IPS-11a (cell line): ENCODE data around the gene PFKFB4.
"Not testable (repeated sequence)": the region's sequence is repeated elsewhere in the genome, so short reads cannot be mapped to it uniquely, and the experiment has no call there.

Experiments used
- H3K4me3 ChIP-seq: one replicate; pipeline ENCODE4 v1.5.1; 2013; ENCODE audit warnings: low read depth, low read length, control low read depth

The PFKFB4 gene

DNA sequence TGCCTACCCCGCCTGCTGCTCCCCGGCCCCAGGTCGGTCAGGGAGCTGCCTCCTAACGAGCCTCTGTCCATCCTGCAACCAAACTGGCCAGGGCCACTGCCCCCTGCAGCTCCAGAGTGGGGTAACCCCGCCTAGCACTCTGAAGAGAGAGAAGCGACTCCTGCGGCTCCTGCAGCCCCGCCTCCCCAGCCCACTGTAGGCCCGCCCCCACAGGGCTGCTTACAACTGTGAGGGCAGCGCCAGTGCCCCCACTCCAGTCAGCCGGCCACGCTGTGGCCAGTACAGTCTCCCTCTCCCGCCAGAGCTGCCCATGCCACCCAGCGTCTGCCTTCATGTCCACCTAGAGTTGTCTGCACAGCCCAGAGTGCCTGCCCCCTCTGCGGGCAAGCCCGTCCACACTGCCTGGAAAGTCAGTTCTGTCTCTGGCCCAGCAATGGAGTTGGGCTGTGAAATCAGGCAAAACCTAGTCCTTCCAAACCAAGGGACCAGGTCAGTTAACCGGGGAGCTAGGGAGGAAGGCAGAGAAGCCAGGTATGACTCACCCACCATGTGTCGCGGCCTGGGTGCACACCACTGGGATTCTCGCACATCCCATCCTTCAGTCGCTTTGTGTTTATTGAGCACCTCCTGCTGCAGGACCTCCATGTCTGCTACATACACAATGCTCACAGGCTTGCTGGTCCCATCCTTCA lies 4.6 kb upstream of the PFKFB4 start:
- H3K4me3 ChIP-seq, result no peak overlapping the region

DNA sequence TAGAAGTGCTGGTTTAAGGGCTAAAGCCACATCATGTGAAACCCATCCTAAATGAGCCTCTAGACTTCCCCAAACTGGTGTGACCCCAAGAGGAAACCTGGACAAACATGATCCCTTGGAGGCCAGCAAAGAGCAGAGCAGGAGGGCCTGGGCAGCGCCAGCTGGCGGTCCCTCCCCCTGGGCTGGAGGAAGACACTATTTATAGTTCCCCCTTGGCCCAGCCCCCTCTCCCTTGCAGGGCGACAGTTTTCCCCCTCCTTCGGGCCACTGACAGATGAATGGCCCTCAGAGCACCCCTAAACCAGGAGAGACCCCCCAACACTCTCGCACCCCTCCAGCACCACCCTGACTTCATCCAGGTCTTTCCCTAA lies 4.0 kb upstream of the PFKFB4 start:
- H3K4me3 ChIP-seq, result no peak overlapping the region

DNA sequence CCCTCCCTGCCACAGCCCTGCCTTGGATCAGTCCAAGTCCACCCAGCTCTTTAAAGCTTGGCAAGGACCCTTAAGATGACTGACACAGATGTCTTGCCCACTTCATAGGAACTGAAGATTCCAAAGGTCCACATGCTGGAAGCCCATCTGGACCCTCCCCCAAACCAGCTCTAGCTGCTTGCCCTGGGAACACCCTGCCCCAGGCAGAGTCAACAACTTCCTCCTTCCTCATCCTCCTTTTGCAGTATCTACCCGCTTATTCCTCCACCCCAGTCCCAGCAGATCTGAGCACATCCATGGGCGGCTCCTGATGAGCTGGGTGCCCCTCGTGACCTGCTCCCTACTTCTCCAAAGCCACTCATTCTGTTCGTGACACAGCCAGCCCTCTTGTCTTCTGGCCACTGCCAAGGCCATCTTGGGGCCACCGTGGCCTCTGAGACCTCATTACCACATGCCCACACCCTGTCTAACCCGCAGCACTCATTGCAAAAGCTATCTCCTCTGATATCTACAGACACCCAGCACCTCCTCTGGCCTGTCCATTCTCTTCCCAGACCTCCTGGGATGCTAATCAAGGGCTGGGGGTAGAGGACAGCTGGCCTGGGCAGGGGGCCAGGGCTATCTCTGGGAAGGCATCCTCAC lies 2.0 kb upstream of the PFKFB4 start:
- no peak overlapping the region for H3K4me3 ChIP-seq

DNA sequence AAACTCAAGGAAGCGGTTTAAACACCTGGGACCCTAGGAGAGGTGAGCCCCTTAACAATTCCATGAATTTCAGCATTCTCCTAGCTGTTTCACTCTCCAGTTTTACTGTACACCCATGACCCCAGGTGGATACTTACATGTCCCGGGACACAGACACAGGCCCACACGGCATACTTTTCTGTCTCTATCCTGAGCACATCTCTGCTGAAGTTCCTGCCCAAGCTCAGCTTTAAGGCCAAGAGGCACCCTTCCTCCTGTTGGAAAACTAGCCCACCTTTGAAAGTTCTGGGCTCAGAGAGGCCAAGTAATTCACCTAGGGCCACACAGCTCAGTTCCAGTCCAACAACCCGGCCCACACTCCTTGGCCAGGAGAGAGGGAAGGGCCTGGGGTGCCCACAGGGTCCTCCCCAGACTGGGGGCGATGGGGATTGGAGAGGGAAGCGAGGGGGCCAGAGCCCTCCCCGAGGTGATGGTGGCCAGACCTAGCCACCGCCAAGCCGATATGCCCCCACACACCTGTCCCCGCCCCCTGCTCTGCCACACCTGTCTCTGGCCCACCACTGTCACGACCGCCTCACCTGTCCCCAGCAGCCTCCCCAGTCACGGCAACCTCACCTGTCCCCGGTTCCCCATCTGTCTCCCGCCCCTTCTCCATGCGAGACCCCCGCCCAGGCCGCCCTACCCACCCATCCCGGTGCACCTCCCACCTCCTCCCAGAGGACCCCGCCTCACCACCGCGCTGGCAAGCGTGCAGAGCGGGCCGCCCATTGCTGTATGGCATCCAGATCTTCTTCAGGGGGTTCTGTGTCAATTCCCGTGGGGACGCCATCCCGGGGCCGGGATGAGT lies 431 bp downstream of the PFKFB4 start:
- H3K4me3 ChIP-seq, result peak overlapping the region; percentile 61

DNA sequence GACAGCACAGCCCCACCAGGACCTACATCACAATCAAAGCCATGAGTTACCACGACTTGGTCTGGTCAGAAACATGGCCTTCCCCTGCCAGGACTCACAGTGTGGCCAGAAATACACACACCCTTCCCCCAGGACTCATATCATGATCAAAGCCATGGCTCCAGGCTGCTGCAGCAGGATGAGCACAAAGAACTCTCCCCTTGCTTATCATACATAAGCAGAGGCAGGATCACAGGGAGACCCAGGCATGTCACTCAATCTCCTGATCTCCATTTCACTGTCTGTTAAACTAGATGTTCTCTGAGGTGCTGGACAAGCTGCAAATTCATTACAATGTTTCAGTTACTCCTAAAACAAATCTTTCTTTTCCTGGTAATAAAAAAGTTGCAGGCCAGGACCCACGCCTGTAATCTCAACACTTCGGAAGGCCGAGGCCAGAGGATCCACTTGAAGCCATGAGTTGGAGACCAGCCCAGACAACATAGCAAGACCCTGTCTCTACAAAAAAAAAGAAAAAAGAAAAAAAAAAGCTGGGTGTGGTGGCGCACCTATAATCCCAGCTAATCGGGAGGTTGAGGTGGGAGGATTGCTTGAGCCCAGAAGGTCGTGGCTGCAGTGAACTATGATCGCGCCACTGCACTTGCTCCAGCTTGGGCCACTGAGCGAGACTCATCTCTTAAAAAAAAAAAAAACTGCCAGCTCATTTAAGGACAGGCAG lies 1.2 kb downstream of the PFKFB4 start:
- no peak overlapping the region for H3K4me3 ChIP-seq

DNA sequence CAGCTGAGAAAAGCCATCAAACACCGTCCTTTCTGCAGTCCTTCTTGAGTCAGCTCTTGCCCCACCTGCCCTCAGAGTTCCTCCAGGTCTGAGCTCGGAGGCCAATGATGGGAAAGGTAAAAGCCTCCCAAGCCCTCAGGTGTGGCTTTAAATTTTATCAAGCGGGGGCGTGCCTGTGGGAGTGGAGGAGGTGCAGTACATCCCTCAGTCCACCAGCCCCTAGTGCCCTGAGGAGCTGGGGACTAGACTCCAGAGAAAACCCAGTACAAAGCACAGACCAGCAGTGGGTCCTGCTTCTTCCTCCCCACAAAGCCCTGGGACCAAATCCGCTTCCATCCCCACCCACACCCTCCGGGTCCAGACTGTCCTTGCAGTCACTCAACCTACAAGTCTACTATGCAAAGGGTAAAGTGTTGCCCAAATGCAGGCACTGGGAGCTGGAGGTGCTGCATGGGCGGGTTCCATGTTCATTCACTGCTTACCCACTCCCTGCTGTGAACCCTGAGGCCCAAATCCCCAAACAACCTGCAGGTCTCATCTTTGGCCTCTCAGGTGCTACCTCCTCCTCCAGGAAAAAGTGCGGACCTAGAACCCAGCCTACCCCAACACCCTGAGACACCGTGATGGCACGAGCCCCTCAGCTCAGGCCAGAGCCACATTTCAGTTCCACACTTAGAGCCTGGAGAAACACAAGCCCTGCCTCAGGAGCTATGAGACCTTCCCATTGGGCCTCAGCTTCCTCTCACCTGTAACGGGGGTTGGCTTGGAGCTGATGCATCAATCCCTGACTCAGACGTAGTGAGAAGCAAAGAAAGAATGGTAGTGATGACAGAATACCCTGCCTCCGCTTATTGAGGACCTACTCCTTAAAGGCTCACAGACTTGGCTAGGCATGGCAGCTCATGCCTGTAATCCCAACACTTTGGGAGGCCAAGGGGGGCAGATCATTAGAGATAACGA lies 2.4 kb downstream of the PFKFB4 start:
- H3K4me3 ChIP-seq, result no peak overlapping the region

DNA sequence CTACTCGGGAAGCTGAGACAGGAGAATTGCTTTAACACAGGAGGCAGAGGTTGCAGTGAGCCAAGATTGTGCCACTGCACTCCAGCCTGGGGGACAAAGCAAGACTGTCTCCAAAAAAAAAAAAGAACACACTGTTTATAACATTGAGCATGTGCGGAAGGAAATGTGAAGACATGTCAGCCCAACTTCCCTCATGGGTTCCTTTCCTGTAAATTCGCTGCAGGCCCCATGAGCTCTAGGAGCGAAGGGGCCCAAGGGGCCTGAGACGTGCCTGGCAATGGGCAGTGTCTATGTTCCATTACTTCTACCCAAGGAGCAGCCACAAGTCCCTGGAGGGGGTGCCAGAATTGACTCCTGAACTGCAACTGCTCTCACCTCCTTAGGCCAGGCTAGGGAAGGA lies 3.2 kb downstream of the PFKFB4 start:
- no peak overlapping the region for H3K4me3 ChIP-seq

DNA sequence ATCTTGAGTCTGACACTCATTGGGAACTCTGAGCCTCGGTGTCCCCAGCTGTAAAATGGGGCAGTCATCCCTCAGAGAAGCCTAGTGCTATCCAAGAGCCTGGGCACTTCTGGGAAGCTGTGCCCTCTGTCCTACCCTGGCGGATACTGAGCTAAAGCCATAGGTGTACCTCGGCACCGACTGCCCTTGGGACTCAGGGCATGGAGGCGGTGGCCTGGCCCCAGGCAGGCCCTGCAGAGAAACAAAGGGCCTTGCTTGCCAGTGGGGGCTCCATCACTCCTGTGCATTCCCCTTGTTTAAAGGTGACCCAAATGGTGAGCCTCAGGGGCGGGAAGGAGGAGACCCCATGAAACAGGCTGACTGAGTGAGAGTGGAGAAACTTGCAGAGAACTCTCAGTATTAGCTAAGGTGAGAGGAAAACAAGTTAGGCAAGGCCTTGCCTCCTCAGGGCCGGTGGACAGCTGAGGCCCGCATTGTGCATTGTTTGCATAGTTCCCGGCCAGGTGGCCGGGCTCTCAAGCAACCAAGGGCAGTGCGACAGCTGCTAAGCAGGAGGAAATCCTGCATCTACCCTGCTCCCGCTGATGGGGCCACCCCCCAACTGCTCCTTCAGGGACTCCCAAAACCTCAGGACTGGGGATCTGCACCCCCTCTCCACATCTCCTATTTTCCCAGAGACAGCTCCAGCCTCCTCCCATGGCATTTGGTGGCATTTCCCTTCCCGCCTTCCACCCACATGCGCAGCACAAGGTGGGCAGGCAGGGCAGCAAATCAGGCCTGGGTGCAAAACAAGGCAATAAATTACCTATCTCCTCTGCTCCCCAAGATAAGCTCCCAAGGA lies 4.3 kb downstream of the PFKFB4 start:
- no peak overlapping the region for H3K4me3 ChIP-seq

DNA sequence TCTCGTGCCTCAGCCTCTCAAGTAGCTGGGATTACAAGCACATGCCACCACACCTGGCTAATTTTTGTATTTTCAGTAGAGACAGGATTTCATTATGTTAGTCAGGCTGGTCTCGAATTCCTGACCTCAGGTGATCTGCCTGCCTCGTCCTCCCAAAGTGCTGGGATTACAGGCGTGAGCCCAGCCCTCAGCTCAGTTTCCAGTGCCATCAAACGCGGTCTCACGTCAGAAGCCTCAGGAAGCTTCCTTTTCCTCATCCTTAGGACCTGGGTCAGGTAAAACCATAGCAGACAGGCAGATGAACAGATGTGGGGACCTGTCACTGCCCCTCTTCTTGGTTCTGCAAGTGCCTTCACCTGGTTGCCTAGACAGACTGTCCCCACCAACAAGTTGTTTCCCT lies 5.0 kb downstream of the PFKFB4 start:
- not testable (repeated sequence) for H3K4me3 ChIP-seq

DNA sequence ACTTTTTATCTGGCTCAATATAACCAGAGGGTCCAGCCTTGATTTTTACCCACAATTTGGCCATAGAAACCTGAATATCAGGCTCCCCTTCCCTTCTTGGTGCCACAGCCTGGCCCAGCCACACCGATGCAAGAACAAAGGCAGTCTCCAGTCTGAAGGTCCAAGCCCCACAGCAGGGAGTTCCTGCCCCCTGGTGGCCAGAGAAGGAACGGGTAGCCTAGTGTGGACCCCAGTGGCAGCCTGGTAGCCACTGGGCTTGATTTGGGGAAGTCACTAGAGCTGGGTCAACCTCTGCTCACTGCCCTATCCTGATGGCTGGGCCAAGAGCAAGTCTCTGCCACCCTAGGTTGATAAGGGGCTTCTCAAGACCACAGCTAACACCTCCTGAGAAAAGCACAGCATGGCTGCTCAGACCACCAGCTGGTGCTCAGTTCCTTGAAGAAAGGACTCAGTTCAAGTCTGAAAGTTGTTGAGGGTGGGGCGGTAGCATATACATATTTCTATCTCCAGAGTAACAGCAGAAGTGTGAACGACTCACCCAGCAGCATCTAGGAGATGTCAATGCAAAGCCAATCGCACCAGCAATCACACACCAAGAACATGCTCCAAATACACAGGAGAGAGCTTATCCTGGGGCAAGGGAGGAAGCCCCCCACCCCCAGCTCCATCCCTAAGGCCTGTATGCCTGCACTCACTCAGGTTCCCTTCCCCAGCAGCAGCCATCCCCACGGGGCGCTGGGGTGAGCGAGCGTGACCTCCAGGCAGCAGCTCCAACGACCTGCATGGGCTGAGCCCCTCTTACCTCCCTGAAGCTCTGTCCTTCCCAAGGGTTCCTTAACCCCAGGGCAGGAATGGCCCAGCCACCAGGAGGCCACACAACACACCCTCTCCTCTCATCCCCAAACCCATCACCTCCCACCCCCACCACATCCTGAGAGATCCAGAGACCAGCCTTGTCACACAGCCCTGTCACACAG lies 7.6 kb downstream of the PFKFB4 start:
- H3K4me3 ChIP-seq, result no peak overlapping the region

DNA sequence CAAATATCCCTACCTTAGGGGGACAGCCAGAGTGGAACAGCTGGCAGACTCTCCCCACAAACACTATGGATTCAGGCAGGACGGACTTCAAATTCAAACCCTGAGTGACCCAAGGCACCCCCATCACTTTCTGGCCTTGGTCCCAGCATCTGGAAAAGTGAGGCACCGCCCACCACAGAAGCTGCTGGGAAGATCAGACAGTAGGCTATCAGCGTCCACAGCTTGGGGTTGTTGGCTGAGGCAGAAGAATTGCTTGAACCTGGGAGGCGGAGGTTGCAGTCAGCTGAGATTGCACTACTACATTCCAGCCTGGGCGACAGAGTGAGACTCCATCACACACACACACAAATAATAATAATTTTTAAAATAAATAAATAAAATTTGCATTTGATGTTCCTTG lies 8.5 kb downstream of the PFKFB4 start:
- no peak overlapping the region for H3K4me3 ChIP-seq

DNA sequence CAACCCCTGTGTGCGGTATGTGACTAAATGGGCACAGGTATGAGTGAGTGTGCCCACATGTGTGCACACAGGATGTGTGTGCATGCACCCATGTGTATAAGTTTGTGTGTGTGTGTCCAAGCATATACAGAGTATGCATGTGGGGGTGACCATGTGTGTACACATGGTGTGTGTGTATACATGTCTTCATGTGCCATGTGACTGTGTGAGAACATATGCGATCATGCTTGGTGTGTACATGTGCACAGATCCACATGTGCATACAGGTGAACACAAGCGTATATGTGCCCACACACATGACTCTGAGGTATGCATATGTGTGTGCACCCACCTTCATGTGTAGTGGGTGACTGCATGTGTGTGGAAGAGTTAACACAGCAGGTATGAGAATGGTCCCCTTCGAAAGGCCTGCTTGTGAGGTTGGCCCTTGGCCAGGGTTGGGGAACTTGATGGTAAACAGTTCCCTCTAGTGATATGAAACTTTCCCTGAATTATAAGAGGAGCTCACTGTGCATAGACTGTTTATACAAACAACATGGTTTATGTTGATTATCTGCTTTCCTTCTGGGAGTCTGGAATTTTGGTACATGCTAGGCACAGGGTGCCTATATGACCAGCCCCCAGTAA lies 10.3 kb downstream of the PFKFB4 start:
- H3K4me3 ChIP-seq, result no peak overlapping the region

DNA sequence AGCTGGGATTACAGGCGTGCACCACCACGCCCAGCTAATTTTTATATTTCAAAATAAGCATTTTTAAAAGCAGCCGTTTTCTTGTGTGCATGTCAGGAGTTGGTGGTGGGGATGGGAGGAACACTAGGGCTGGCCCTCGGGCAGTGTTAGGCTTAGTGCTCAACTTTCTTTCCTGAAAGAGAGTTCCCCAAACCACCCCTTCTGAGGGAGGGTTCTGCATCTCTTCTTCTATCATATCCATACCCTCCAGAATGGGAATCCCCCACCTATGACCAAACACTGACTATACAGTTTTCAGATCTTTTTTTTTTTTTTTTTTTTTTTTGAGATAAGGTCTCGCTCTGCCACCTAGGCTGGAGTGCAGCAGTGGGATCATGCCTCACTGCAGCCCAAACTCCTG lies 12.5 kb downstream of the PFKFB4 start:
- H3K4me3 ChIP-seq, result no peak overlapping the region

DNA sequence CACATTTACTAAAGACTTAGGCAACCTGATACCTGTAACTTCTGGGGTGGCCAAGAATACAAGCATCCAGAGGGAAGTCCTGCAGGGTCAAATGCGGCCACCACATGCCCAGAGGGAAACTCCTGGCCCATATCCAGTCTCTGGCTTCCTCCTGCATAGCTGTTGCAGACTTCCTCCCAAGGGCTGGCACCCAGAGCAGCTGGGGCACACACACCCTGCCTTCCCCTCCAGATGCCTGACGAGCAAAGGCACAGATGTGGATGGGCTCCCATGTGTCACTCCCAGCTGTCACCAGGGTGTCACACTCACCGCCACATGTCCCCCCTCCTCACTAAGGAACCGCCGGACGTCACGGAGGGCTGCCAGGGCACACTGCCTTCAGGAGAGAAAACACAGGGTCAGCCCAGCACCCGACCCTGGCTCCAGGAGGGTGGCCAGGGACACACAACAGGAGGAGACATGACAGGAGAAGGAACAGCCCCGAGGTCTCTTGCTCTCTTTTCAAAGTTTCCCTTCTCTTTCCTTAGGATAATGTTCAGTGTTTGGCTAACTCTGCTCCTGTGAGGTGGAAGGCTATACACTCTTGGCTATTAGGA lies 13.2 kb downstream of the PFKFB4 start:
- no peak overlapping the region for H3K4me3 ChIP-seq

DNA sequence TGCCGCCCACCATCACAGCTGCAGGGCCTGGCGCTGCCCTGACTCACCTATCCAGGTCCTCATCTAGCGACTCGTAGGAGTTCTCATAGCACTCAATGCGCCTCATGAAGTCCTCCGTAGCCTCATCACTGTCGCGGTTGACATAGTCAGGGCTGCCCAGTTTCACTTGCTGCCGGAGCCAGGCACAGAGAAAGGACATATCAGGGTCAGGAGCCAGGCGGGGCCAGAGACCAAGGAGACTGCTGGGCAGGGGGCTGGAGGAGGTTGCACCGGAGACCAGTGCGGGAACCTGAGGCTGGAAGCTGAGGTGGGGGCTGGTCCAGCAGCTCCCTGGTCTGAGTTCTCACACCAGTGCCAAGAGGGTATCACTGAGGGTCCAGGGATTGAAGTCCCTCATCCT lies 18.2 kb downstream of the PFKFB4 start:
- H3K4me3 ChIP-seq, result no peak overlapping the region

DNA sequence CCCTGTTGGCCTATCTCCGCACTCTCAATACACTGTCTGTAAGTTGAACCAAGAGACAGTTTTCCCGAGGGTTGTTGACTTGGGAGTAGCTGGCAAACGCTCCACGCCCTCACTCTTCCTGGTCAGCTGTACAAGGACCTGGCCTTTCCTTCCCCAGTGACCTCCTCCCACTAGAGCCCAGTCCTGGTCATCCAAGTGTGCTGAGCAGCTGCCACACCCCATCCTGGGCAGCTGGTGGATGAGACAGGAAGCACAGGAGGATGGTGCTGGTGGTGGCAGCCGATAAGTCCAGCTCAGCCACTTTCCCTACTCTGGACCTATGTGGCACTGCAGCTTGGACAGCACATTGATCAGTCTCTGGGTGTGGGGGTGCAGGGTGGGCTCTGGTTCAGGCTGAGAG lies 19.8 kb downstream of the PFKFB4 start:
- H3K4me3 ChIP-seq, result no peak overlapping the region

DNA sequence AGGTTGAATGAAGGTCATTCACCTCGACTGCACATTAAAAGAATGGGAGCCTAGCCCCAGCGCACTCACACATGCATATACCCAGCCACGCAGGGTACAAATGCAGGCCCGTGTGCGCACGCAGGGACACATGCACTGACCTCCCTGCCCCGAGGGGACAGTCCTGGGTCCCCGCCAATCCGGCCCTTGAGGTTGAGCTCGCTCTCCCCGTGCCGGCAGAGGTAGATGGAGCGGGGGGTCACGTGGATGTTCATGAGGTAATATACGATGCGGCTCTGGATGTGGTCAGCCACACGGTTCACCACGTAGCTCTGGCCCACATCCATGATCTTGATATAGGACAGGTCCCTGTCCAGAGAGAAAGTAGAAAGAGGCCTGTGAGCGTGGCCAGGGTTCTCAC lies 20.5 kb downstream of the PFKFB4 start:
- H3K4me3 ChIP-seq, result no peak overlapping the region
